HG03520 (cell line): ENCODE measurements around the gene FAHD1.
"Not testable (repeated sequence)": the region's sequence is repeated elsewhere in the genome, so short reads cannot be mapped to it uniquely, and the experiment has no call there.

Source experiments
- ATAC-seq: cut with Tn5 transposase; IDR thresholded peaks from one replicate; pipeline ENCODE4 v1.9.1; 2021; ENCODE audit warnings: mild to moderate bottlenecking, moderate library complexity; ENCODE audit not compliant: unreplicated experiment

Gene FAHD1

GRCh38 chr16:1788708-1789100 lies 38.3 kb upstream of the FAHD1 start:
- no peak for ATAC-seq

DNA sequence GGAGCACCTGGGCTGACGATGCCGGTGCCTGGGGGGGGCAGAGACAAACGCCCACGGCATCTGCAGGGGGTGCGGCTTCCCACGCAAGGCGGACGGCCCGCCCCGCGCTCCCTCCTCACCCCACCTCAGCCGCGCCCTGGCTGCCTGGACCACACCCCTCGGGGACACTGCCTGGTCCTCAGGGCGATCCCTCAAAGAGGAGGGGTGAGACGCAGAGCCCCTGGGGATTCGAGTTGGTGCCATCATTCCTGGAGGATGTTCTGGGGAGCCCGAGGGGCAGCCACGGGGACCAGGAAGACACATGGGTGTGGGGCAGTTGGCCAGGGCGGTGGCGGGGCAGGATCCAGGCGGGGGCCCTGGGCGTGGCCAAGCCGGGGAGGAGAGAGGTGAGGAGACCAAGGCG lies 37.4 kb upstream of the FAHD1 start:
- ATAC-seq = no peak

DNA sequence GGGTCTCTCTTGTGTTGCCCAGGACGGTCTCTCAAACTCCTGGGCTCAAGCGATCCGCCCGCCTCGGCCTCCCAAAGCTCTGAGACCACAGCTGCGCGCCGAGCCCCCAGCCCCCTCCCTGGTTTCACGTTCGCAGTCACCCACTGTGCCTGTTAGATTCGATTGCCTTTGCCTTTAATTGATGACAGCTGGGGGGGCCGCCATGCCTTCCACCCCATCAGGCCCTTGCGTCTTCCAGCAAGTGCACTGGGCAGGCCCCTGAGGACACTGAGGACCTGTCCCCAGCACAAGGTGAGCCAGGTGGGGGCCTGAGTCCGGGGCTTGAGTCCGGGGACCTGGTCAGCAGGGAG lies 36.8 kb upstream of the FAHD1 start:
- ATAC-seq = no peak

DNA sequence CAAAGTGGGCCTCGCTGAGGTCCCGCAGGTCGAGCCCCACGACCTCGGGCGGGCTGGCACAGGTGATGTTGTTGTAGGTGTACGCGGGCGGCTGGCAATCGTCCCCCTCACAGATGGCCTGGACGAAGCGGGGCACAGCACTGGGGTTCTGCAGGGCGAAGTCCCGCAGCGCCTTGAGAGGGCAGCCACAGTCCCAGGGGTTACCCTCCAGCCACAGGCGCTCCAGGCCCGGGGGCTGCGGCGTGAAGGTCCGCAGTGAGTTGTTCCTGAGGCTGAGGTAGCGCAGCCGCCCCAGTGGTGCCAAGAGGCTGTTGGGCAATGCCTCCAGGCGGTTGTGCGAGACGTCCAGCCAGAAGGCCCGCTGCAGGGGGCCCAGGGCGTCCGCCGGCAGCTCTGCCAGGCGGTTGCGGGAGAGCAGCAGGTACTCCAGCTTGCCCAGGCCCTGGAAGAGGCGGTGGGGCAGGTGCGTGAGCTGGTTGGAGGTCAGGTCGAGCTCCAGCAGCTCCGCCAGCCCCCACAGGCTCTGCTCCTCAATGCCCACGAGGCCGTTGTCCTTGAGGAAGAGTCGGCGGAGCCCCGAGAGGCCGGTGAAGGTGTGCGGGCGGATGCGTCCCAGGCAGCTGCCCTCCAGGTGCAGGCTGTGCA lies 36.3 kb upstream of the FAHD1 start:
- ATAC-seq = no peak

DNA sequence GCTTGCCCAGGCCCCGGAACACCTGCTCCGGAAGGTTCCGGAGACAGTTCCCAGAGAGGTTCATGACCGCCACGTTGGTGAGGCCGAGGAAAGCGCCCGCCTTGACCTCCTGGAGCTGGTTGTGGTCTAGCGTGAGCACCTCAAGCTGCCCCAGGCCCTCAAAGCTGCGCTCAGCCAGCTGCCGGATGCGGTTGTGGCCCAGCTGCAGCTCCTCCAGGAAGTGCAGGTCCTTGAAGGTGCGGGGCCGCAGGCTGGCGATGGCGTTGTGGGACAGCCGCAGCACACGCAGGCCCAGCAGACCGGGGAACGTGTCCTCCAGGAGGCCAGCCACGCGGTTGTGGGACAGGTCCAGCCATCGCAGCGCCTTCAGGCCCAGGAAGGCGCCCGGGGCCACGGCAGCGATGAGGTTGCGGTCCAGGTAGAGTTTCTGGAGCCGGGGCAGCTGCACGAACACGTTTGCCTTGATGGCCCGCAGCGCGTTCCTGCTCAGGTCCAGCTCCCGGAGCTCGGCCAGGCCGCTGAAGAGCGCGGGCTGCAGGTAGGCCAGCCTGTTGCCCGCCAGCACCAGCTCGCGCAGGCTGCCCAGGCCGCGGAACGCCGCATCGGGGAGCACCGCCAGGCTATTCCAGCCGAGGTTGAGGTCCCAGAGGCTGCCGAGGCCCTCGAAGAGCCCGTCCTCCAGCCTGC lies 35.6 kb upstream of the FAHD1 start:
- ATAC-seq = no peak

DNA sequence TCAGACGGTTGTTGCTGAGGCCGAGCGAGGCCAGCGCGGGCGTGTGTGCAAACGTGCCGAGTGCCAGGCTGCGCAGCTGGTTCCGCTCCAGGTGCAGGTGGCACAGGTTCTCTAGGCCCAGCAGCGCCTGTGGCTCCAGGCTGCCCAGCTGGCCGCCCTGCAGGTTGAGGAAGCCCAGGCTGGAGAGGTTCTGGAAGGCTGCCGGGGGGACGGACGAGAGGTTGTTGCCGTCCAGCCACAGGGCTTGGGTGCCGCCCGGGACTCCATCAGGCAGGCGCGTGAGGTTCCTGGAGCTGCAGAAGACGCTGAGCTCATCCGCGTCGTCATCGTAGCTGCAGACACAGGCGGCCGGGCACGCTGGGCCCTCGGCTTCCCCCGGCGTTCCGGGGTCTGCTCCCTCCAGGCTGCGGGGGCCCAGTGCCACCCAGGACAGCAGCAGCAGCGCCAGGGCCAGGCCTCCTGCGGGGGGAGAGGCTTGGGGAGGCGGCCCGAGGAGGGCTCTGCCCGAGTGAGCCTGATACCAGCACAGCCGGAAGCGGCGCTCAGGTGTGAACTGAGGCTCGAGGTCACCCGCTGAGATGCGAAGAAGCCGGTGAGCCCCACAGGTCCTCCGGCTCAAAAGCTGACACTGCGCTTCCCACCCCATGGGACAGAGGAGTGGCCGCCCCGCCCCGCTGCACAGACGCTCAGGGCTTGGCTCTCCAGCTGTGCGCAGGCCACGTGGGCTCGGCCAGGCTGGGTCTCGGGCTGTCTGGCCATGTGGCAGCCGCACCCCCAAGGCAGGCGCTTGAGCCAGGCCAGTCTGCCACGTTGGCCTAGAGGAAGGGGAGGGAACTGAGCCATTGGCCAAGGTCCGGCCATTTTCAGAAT lies 34.8 kb upstream of the FAHD1 start:
- ATAC-seq = no peak

DNA sequence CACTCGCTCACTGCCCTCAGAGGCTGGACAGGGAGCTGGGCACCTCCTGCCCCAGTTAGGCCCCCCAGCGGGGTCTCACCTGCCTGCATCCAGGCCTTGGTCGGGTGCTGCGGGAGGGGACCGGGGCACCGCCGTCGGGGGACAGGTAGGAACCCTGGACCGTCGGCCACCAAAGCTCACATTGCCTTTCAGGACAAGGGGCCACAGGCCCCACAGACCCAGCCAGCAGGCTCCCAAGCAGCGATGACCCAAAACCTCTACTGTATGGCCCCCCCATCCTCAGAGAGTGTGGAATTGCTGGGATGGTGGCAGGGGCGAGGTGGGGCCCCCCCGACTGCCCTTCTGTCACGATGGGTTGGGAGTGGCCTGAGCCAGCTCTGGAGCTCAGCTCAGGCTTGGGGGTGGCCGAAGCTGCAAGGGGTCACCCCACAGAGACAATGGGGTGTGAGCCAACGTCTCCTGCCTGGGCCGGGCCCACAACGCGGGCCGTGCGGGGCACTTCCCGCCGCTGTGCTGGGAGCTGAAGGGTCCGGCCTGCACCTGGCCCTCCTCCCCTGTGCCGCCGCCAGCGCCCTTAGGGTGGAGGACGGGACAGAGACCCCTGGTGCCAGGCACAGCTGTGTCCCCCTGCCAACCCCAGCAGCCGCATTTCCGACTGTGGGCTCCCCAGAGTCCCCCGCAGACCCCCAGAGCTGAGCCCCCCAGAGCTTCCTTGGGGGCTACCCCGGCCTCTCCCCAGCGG lies 34.0 kb upstream of the FAHD1 start:
- ATAC-seq = no peak

GRCh38 chr16:1793578-1794220 lies 33.3 kb upstream of the FAHD1 start, which contains the start of gene IGFALS:
TSS of gene IGFALS (minus strand) at chr16:1793705. CDS start at chr16:1793652, 53 bp downstream.
- no peak for ATAC-seq

GRCh38 chr16:1794221-1794871 lies 32.7 kb upstream of the FAHD1 start:
- no peak for ATAC-seq

GRCh38 chr16:1794908-1795666 lies 31.9 kb upstream of the FAHD1 start:
- ATAC-seq = no peak

DNA sequence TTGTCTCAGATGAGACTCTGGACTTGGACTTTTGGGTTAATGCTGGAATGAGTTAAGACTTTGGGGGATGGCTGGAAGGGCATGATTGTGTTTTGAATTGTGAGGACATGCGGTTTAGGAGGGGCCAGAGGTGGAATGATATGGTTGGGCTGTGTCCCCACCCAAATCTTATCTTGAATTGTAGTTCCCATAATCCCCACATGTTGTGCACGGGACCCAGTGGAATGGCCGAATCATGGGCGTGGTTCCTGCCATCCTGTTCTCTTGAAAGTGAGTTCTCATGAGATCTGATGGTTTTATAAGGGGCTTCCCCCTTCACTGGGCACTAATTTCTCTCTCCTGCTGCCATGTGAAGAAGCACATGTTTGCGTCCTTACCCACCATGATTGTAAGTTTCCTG lies 27.7 kb upstream of the FAHD1 start:
- ATAC-seq = not testable (repeated sequence)

- no peak for ATAC-seq
These were observed 26.3 kb upstream of the FAHD1 start for GRCh38 chr16:1800701-1801100.

DNA sequence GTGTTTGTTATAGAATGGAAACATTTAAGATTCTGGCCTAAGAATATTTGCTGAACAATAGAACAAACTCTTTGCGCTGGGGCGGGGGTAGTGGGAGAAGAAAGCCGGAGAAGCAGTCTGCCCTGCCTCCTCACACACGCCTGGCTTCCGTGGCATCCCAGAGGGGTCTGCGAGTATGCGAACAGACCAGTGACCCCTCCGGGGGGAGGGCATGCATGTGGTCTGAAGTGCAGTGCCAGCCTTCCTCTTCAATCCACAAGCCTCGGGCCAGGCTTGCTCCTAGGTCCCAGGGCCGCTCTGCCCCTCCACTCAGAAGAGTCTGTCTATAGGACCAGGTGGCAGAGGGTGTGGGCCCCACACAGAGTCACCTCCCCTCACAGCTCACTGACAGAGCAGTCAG lies 19.4 kb upstream of the FAHD1 start:
- ATAC-seq = no peak

GRCh38 chr16:1808691-1809090 lies 18.3 kb upstream of the FAHD1 start:
- ATAC-seq = no peak

GRCh38 chr16:1809281-1809801 lies 17.7 kb upstream of the FAHD1 start:
- no peak for ATAC-seq

DNA sequence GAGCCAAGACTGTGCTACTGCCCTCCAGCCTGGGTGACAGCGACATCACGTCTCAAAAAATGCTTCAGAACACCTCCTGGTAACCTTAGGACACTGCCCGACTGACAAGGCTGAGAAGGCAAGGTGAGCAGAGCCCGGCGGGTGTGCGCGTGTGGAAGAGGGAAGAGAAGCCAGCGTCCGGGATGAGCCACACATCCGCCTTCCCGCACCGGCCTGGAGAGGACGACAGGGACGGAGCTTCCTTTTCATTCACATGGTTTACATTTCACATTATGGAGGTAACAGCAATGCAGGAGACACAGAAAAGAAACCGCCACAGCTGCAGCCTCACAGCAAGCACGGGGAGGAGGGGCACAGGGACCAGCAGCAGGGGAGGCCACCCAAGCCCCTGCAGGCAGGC lies 16.9 kb upstream of the FAHD1 start:
- no peak for ATAC-seq

DNA sequence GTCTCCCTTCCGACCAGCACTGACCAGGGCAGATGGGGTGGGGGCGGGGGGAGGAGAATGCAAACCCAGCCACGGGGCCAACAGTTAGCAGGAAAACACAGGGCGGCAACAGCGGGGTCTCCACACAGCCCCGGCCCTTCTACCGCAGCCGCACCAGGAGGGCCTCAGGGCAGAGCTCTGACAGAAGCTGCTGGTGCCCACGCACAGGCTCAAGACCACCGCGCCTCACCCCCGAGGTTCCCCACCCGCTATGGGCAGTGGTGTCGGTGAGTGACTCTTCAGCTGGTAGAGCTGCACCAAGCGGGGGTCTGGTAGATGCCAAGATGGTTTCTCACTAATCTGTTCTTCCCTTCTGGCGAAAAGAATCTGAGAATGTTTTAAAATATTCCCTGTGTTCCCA lies 16.5 kb upstream of the FAHD1 start:
- ATAC-seq = no peak

DNA sequence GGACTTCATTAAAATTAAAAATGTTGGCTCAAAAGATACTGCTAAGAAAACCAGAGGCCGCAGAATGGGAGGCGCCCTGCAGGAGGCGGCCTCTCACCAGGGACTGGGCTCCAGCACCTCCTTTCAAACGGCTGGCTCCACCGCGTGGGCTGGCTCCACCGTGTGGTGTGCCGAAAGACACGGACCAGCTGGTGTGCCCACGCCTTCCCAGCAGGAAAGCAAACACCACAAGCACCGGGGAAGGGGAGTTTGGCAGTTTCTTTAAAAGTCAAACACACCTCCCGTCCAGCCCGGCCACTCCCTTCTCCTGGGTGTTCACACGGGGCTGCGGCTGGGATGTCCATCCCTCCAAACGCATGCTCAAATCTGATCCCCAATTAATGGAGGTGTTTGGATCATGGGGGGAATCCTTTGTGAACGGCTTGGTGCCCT lies 14.3 kb upstream of the FAHD1 start:
- ATAC-seq = no peak

GRCh38 chr16:1815461-1815860 lies 11.5 kb upstream of the FAHD1 start:
- no peak for ATAC-seq
